Skeletal muscle satellite cell (primary cell): ENCODE measurements around the gene OGDH.
A peak's percentile ranks its signal among the peaks of the same experiment; 100 is the strongest.

Source experiments
- H3K27me3 ChIP-seq: 2 replicates; pipeline ENCODE4 v1.7.0; 2013; ENCODE audit warnings: low read length; ENCODE audit not compliant: control insufficient read depth, insufficient read depth
- H3K36me3 ChIP-seq: 2 replicates; pipeline ENCODE4 v1.7.0; 2013; ENCODE audit warnings: mild to moderate bottlenecking, control low read depth, low read length; ENCODE audit not compliant: insufficient read depth
- H3K4me1 ChIP-seq: 2 replicates; pipeline ENCODE4 v1.7.0; 2013; ENCODE audit warnings: low read length; ENCODE audit not compliant: control insufficient read depth, insufficient read depth
- H3K4me2 ChIP-seq: 2 replicates; pipeline ENCODE4 v1.7.0; 2013; ENCODE audit warnings: mild to moderate bottlenecking, low read length
- H3K4me3 ChIP-seq: 2 replicates; pipeline ENCODE4 v1.7.0; 2013; ENCODE audit warnings: low read length
- H3K9ac ChIP-seq: 2 replicates; pipeline ENCODE4 v1.7.0; 2013; ENCODE audit warnings: mild to moderate bottlenecking, low read depth, low read length, moderate library complexity
- H3K9me3 ChIP-seq: replicated peaks from 2 replicates; pipeline ENCODE4 v1.7.0; 2013; ENCODE audit warnings: mild to moderate bottlenecking, control low read depth, low read length

The OGDH gene

DNA sequence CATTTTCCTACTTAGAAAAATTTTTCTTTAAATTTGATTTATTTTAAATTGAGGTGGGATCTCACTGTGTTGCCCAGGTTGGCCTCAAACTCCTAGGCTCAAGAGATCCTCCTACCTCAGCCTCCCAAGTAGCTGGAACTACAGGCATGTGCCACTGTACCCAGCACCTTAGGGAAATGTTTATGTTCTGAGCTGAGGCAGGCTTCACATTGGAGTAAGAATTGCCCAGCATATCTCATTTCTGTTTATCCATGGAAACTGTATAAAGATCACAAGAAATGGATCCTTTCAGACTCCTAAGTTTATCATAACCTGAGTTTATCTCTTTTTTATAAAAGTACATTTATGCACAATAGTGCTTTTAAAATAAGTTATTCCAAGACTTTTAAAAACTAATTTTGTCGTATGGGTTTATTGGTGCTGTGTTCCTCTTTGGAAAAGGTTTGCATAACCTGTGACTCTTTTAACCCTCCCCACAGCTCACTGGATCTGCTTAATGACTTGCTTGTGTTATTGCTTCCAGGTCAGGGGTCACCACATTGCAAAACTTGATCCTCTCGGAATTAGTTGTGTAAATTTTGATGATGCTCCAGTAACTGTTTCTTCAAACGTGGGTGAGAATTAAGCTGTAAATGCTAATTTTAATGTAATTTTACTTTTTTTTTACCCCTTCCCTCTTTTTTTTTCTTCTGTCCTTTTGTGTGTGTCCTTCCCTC lies 40.7 kb downstream of the OGDH start:
- H3K4me1 ChIP-seq, result no peaks in the 10 kb centered on the region
- H3K4me2 ChIP-seq, result no peak overlapping the region
- H3K4me3 ChIP-seq, result no peak overlapping the region
- peaks cover 36% of the 10 kb centered on the region for H3K36me3 ChIP-seq
- H3K27me3 ChIP-seq, result no peaks in the 10 kb centered on the region
- H3K9me3 ChIP-seq, result no peaks in the 10 kb centered on the region
- no peak overlapping the region for H3K9ac ChIP-seq

DNA sequence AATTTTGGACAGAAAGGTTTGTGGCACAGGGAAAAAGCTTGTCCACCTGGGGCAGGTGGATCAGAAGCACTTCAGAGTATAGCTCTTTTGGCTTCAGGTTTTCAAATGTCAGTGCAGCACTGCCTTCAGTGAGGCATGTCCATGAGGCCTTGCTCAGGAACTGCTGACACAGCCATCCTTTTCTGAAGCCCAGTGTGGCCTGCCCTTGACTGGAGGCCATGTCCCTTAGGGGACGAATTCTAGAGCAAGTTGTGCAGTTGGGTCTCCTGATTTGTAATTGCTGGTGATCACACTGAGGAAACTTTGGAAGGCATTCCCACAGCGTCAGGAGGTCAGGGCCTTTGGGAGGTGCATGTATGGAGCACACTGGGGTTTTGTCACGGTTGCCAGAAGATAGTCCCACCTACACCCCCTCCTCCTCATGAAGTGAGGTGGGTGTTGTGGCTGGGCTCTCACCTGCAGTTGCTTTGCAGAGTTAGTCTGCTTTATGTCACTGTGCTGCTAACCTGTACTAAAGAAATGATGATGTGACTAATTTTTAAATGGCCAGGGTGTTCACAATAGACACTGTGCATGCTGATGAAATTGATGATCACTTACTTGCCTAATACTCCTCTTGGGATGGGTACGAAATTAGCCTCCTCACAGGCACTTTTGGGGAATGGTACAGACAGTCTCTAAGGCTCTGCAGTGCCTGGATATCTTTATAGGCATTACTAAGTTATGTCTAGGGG lies 41.7 kb downstream of the OGDH start:
- H3K4me3 ChIP-seq, result no peak overlapping the region
- no peaks in the 10 kb centered on the region for H3K9me3 ChIP-seq
- H3K27me3 ChIP-seq, result no peaks in the 10 kb centered on the region
- no peak overlapping the region for H3K4me2 ChIP-seq
- no peaks in the 10 kb centered on the region for H3K4me1 ChIP-seq
- no peak overlapping the region for H3K9ac ChIP-seq
- H3K36me3 ChIP-seq, result peaks cover 39% of the 10 kb centered on the region

DNA sequence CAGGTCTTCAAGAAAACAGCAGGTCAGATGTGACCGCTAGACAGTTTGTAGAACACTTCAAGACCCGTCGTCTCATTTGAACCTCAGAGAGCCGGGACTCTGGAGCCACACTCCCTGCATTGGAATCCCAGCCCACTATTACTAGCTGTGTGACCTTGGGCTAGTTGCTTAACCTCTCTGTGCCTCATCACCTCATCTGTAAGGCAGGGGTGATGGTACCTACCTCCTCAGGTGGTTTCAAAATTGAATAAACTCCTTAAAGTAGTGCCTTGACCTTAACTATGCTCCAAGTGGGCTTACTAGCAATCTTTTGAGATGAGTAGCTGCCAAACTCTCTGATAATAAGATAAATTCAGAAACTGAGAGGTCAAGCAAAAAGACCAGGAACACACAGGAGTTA lies 43.8 kb downstream of the OGDH start:
- no peaks in the 10 kb centered on the region for H3K27me3 ChIP-seq
- peaks cover 45% of the 10 kb centered on the region for H3K36me3 ChIP-seq
- H3K9ac ChIP-seq, result no peak overlapping the region
- no peaks in the 10 kb centered on the region for H3K9me3 ChIP-seq
- no peaks in the 10 kb centered on the region for H3K4me1 ChIP-seq
- H3K4me2 ChIP-seq, result no peak overlapping the region
- no peak overlapping the region for H3K4me3 ChIP-seq

GRCh38 chr7:44650772-44651171 lies 44.3 kb downstream of the OGDH start:
- H3K4me2 ChIP-seq, result no peak overlapping the region
- H3K4me1 ChIP-seq, result no peaks in the 10 kb centered on the region
- H3K4me3 ChIP-seq, result no peak overlapping the region
- H3K27me3 ChIP-seq, result no peaks in the 10 kb centered on the region
- H3K9me3 ChIP-seq, result no peaks in the 10 kb centered on the region
- no peak overlapping the region for H3K9ac ChIP-seq
- peaks cover 51% of the 10 kb centered on the region for H3K36me3 ChIP-seq

GRCh38 chr7:44652535-44652934 lies 46.1 kb downstream of the OGDH start:
- H3K4me1 ChIP-seq, result no peaks in the 10 kb centered on the region
- H3K9me3 ChIP-seq, result no peaks in the 10 kb centered on the region
- peaks cover 59% of the 10 kb centered on the region for H3K36me3 ChIP-seq
- H3K27me3 ChIP-seq, result no peaks in the 10 kb centered on the region
- no peak overlapping the region for H3K4me3 ChIP-seq
- no peak overlapping the region for H3K9ac ChIP-seq
- H3K4me2 ChIP-seq, result no peak overlapping the region

- H3K9ac ChIP-seq, result no peak overlapping the region
- H3K27me3 ChIP-seq, result no peaks in the 10 kb centered on the region
- H3K9me3 ChIP-seq, result no peaks in the 10 kb centered on the region
- no peak overlapping the region for H3K4me3 ChIP-seq
- H3K36me3 ChIP-seq, result peaks cover 48% of the 10 kb centered on the region
- H3K4me1 ChIP-seq, result no peaks in the 10 kb centered on the region
- H3K4me2 ChIP-seq, result no peak overlapping the region
Observed at GRCh38 chr7:44654255-44654796, 47.9 kb downstream of the OGDH start.

- no peaks in the 10 kb centered on the region for H3K27me3 ChIP-seq
- H3K4me3 ChIP-seq, result no peak overlapping the region
- H3K36me3 ChIP-seq, result peaks cover 38% of the 10 kb centered on the region
- no peaks in the 10 kb centered on the region for H3K4me1 ChIP-seq
- H3K4me2 ChIP-seq, result no peak overlapping the region
- H3K9me3 ChIP-seq, result no peaks in the 10 kb centered on the region
- no peak overlapping the region for H3K9ac ChIP-seq
Observed at GRCh38 chr7:44655341-44655740, 48.9 kb downstream of the OGDH start.

GRCh38 chr7:44658979-44659378 lies 52.6 kb downstream of the OGDH start:
- peaks cover 33% of the 10 kb centered on the region for H3K36me3 ChIP-seq

GRCh38 chr7:44661233-44661632 lies 54.8 kb downstream of the OGDH start:
- Histone ChIP-seq H3K27me3 (no peaks in the 10 kb centered on the region), H3K9me3 (no peaks in the 10 kb centered on the region), H3K4me1 (peaks cover 12% of the 10 kb centered on the region), H3K4me2 (no peak overlapping the region), H3K9ac (no peak overlapping the region), H3K36me3 (peaks cover 18% of the 10 kb centered on the region), H3K4me3 (no peak overlapping the region)

More at GRCh38 chr7:44658979-44659378, 52.6 kb downstream of the OGDH start:
- Histone ChIP-seq H3K4me1 (no peaks in the 10 kb centered on the region), H3K4me3 (no peak overlapping the region), H3K4me2 (no peak overlapping the region), H3K27me3 (no peaks in the 10 kb centered on the region), H3K9ac (no peak overlapping the region), H3K9me3 (no peaks in the 10 kb centered on the region)

DNA sequence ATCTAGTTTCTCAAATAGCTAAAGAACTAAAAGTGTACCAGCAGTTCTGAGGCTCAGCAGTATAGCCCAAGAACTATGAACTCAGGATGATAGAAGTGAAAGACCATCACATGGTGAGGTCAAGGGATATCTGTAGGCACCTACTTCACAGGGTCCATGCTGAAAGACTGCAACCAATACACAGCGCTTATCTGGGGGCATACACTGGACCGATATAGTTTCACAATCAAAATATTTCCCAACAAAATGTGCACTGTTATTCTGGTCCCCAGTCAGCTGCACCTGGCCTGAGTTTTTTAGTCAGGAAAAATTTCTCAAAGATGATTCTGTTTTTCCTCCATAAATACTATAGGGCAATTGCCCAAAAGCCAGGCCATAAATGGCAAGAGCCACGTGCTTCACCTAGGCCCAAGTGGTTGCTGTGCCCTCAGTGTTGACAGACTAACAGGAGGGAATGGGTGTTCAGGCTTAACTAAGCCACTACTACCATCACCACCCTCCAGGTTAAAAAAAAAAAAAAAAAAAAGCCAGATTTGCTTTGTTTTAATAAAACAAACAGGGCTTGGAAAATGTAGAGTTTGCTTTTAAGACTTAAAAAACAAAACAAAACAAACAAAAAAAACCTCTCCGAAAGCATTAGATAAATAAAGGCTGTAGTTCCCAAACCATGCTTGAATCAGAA lies 58.5 kb downstream of the OGDH start:
- peaks cover 12% of the 10 kb centered on the region for H3K4me1 ChIP-seq
- no peak overlapping the region for H3K4me3 ChIP-seq
- peak overlapping the region; percentile 2 for H3K4me2 ChIP-seq
- peak overlapping the region; percentile 40 for H3K9ac ChIP-seq
- no peaks in the 10 kb centered on the region for H3K27me3 ChIP-seq
- peaks cover 22% of the 10 kb centered on the region for H3K36me3 ChIP-seq
- no peaks in the 10 kb centered on the region for H3K9me3 ChIP-seq

- Histone ChIP-seq H3K4me2 (peak overlapping the region; percentile 28), H3K9me3 (no peaks in the 10 kb centered on the region), H3K9ac (peak overlapping the region; percentile 40), H3K4me3 (no peak overlapping the region), H3K36me3 (peaks cover 26% of the 10 kb centered on the region), H3K4me1 (peaks cover 12% of the 10 kb centered on the region), H3K27me3 (no peaks in the 10 kb centered on the region)
Observed at GRCh38 chr7:44665531-44666213, 59.2 kb downstream of the OGDH start.
